Measurements from ENCODE around the gene MYNN. TPM values are rescaled to one million over a fixed set of nuclear protein-coding genes. Genes with fewer than 3 reads are reported as not detected.

MYNN gene
- total RNA-seq, 1 experiment from 2014 or later = 13.5 TPM

DNA sequence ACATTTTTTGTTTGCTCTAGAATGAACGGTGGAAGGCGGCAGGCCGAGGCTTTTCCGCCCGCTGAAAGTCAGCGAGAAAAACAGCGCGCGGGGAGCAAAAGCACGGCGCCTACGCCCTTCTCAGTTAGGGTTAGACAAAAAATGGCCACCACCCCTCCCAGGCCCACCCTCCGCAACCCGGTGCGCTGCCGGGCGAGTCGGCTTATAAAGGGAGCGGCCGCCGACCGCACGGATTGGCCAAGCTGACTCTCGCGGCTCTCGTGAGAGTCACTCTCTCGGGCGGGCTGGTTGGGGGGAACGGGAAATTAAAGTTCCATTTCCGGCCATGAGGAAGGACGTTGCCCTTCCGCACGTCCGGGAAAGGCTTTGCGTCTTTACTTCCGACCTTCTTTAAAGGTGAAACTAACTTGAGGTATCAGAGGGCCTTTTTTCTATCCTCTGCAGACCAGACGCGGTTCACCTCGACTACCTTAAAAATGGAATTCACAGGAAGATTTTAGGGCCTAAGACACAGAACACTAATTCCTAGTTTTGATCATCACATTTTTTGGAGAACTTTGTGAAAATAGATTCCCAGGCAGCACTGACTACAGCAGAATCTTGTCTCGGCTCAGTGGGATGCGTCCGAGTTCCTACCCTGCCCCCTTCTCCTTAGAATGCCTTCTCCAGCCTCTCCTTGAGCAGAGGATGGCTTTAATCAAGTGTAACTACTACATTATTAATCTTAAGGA, 8.1 kb upstream of the MYNN start, which contains the start of gene TERC:
TERC (minus strand) TSS at position 179 of the 731 bp plus-strand sequence.
- peaks cover 9% of the 10 kb centered on the region for H3K79me2 ChIP-seq (ENCODE audit: insufficient read depth, low read length)
- H3K36me3 ChIP-seq (ENCODE audit: control insufficient read depth in 1 of 2, insufficient read depth in 2 of 2, low read length in 2 of 2) = no peaks in the 10 kb centered on the region
- ChIA-PET RAD21 (ENCODE audit: low non-redundant PET in 1 of 2, low total read pairs in 2 of 2, uncharacterized antibody in 2 of 2, unreplicated experiment in 2 of 2) (no interaction called here), POLR2A (interaction anchor here (0.9 to 1.9 kb wide), 3 partner anchors 8 to 273 kb away, joined by 3 to 10 read pairs (median 3); partner anchors contain the start of genes GPR160 and MYNN), CTCF (no interaction called here)
- peak within 1 kb of the TSS; percentile 98 for H3K9ac ChIP-seq (ENCODE audit: low read length)
- H3K27ac ChIP-seq (ENCODE audit: low read depth, low read length) = peak within 1 kb of the TSS; percentile 98
- no peaks in the 10 kb centered on the region for H3K9me2 ChIP-seq (ENCODE audit: insufficient read depth)
- H3K4me2 ChIP-seq (ENCODE audit: low read length) = peak within 1 kb of the TSS; percentile 96
- no peaks in the 10 kb centered on the region for H3K27me3 ChIP-seq (ENCODE audit: insufficient read depth, low read length)
- no peak within 1 kb of the TSS for H2AFZ ChIP-seq (ENCODE audit: low read depth, low read length, poor library complexity, severe bottlenecking)
- H3K4me1 ChIP-seq (ENCODE audit: control insufficient read depth in 1 of 2, insufficient read depth in 2 of 2, low read length in 2 of 2) = peaks cover 7 to 18% of the 10 kb centered on the region in 2 experiments; a peak in 3 of 4 replicates
- no peaks in the 10 kb centered on the region for H3K9me3 ChIP-seq (ENCODE audit: control insufficient read depth in 1 of 2, insufficient read depth in 1 of 2, low read depth in 1 of 2, low read length in 2 of 2)
- intact Hi-C loops (cut with micrococcal nuclease) = loop anchor here (1.0 to 10.0 kb wide), 6 partner anchors 7 to 647 kb away; partner anchors contain the start of genes PHC3 and SEC62
- H3K4me3 ChIP-seq (replicated peaks in 1 of 2; ENCODE audit: low read depth in 1 of 2, low read length in 2 of 2) = peak within 1 kb of the TSS; percentile 66 to 97
- peak; percentile 95 for DNase-seq (ENCODE audit: low read depth, low spot score)
- ATAC-seq = peak; percentile 87
- H4K20me1 ChIP-seq (ENCODE audit: insufficient read depth) = no peaks in the 10 kb centered on the region
- BruUV-seq (replicated peaks) = TSS peak; percentile 93
- TF ChIP-seq TCF7L2 (IDR thresholded peaks at IDR 0.05; ENCODE audit: borderline replicate concordance, extremely low read depth, insufficient read depth, insufficient read length) (peak; percentile 61), YY1 (IDR thresholded peaks at IDR 0.05; ENCODE audit: extremely low read depth, insufficient replicate concordance, low read depth, low read length) (peak; percentile 87), POLR2A (IDR thresholded peaks at IDR 0.05; ENCODE audit: borderline replicate concordance, extremely low read depth, insufficient read depth, insufficient read length) (peak; percentile 87), ZFX (IDR thresholded peaks at IDR 0.05) (peak; percentile 74), SRF (IDR thresholded peaks at IDR 0.05; ENCODE audit: low read depth) (no peak), POLR2AphosphoS5 (IDR thresholded peaks at IDR 0.05; ENCODE audit: low read depth, low read length) (peak; percentile 98), ZBTB33 (IDR thresholded peaks at IDR 0.05; ENCODE audit: extremely low read depth, insufficient replicate concordance, low read length) (peak; percentile 97), SIN3A (IDR thresholded peaks at IDR 0.05; ENCODE audit: low read depth) (no peak)
